ENCODE results near the gene M1AP.

The M1AP gene

GRCh38 chr2:74648009-74648443 is at the start of gene M1AP:
M1AP (minus strand) TSS chr2:74648330; CDS start chr2:74640275, 8,055 bp downstream.
- peaks cover 6% of the 10 kb centered on the region for H3K4me1 Mint-ChIP-seq (ENCODE audit: low read depth)
- peaks cover 26% of the 10 kb centered on the region for H3K27me3 Mint-ChIP-seq (ENCODE audit: low read depth)
- no peak for DNase-seq (ENCODE audit: low spot score)
- H3K9me3 Mint-ChIP-seq, result no peaks in the 10 kb centered on the region
- H3K4me3 Mint-ChIP-seq, result no peak within 1 kb of the TSS
- no peak within 1 kb of the TSS for H3K27ac Mint-ChIP-seq
- H3K36me3 Mint-ChIP-seq (ENCODE audit: low read depth), result peaks cover 2% of the 10 kb centered on the region

GRCh38 chr2:74696829-74697228 is 48.7 kb upstream of the M1AP start:
- peaks cover 21% of the 10 kb centered on the region for H3K27me3 Mint-ChIP-seq (ENCODE audit: low read depth)
- no peaks in the 10 kb centered on the region for H3K4me1 Mint-ChIP-seq (ENCODE audit: low read depth)
- no peaks in the 10 kb centered on the region for H3K36me3 Mint-ChIP-seq (ENCODE audit: low read depth)
- no peak for DNase-seq (ENCODE audit: low spot score)
- no peak overlapping the region for H3K4me3 Mint-ChIP-seq
- H3K27ac Mint-ChIP-seq, result no peak overlapping the region
- H3K9me3 Mint-ChIP-seq, result no peaks in the 10 kb centered on the region

- Mint-ChIP-seq H3K4me1 (ENCODE audit: low read depth) (no peaks in the 10 kb centered on the region), H3K36me3 (ENCODE audit: low read depth) (no peaks in the 10 kb centered on the region), H3K27ac (no peak overlapping the region), H3K9me3 (no peaks in the 10 kb centered on the region), H3K4me3 (no peak overlapping the region), H3K27me3 (ENCODE audit: low read depth) (peaks cover 22% of the 10 kb centered on the region)
- no peak for DNase-seq (ENCODE audit: low spot score)
Observed at GRCh38 chr2:74695663-74696062, 47.5 kb upstream of the M1AP start.

GRCh38 chr2:74694281-74694680 is 46.2 kb upstream of the M1AP start:
- Mint-ChIP-seq H3K4me1 (ENCODE audit: low read depth) (no peaks in the 10 kb centered on the region), H3K36me3 (ENCODE audit: low read depth) (no peaks in the 10 kb centered on the region)

GRCh38 chr2:74693668-74694067 is 45.5 kb upstream of the M1AP start:
- no peak overlapping the region for H3K27ac Mint-ChIP-seq
- peaks cover 14% of the 10 kb centered on the region for H3K27me3 Mint-ChIP-seq (ENCODE audit: low read depth)
- no peak for DNase-seq (ENCODE audit: low spot score)
- H3K36me3 Mint-ChIP-seq (ENCODE audit: low read depth), result no peaks in the 10 kb centered on the region
- H3K9me3 Mint-ChIP-seq, result no peaks in the 10 kb centered on the region
- H3K4me3 Mint-ChIP-seq, result no peak overlapping the region
- H3K4me1 Mint-ChIP-seq (ENCODE audit: low read depth), result no peaks in the 10 kb centered on the region

More at GRCh38 chr2:74694281-74694680, 46.2 kb upstream of the M1AP start:
- Mint-ChIP-seq H3K27ac (no peak overlapping the region), H3K9me3 (no peaks in the 10 kb centered on the region), H3K27me3 (ENCODE audit: low read depth) (peaks cover 16% of the 10 kb centered on the region), H3K4me3 (no peak overlapping the region)
- DNase-seq (ENCODE audit: low spot score), result no peak

GRCh38 chr2:74693213-74693612 is 45.1 kb upstream of the M1AP start:
- no peak for DNase-seq (ENCODE audit: low spot score)
- no peaks in the 10 kb centered on the region for H3K36me3 Mint-ChIP-seq (ENCODE audit: low read depth)
- H3K27me3 Mint-ChIP-seq (ENCODE audit: low read depth), result peaks cover 14% of the 10 kb centered on the region
- H3K4me1 Mint-ChIP-seq (ENCODE audit: low read depth), result no peaks in the 10 kb centered on the region
- no peak overlapping the region for H3K27ac Mint-ChIP-seq
- H3K4me3 Mint-ChIP-seq, result no peak overlapping the region
- H3K9me3 Mint-ChIP-seq, result no peaks in the 10 kb centered on the region

- no peak for DNase-seq (ENCODE audit: low spot score)
- no peak overlapping the region for H3K27ac Mint-ChIP-seq
- H3K27me3 Mint-ChIP-seq (ENCODE audit: low read depth), result peaks cover 14% of the 10 kb centered on the region
- H3K4me1 Mint-ChIP-seq (ENCODE audit: low read depth), result no peaks in the 10 kb centered on the region
- no peaks in the 10 kb centered on the region for H3K9me3 Mint-ChIP-seq
- H3K4me3 Mint-ChIP-seq, result no peak overlapping the region
- H3K36me3 Mint-ChIP-seq (ENCODE audit: low read depth), result no peaks in the 10 kb centered on the region
Observed at GRCh38 chr2:74691929-74692328, 43.8 kb upstream of the M1AP start.

- H3K4me1 Mint-ChIP-seq (ENCODE audit: low read depth), result no peaks in the 10 kb centered on the region
- no peak overlapping the region for H3K4me3 Mint-ChIP-seq
- DNase-seq (ENCODE audit: low spot score), result no peak
- H3K27ac Mint-ChIP-seq, result no peak overlapping the region
- H3K9me3 Mint-ChIP-seq, result no peaks in the 10 kb centered on the region
- H3K36me3 Mint-ChIP-seq (ENCODE audit: low read depth), result no peaks in the 10 kb centered on the region
- peaks cover 14% of the 10 kb centered on the region for H3K27me3 Mint-ChIP-seq (ENCODE audit: low read depth)
Observed at GRCh38 chr2:74690571-74690970, 42.4 kb upstream of the M1AP start.

GRCh38 chr2:74689671-74690070 is 41.5 kb upstream of the M1AP start:
- H3K36me3 Mint-ChIP-seq (ENCODE audit: low read depth), result no peaks in the 10 kb centered on the region
- DNase-seq (ENCODE audit: low spot score), result no peak
- H3K4me3 Mint-ChIP-seq, result no peak overlapping the region
- peaks cover 11% of the 10 kb centered on the region for H3K27me3 Mint-ChIP-seq (ENCODE audit: low read depth)
- H3K9me3 Mint-ChIP-seq, result no peaks in the 10 kb centered on the region
- H3K4me1 Mint-ChIP-seq (ENCODE audit: low read depth), result no peaks in the 10 kb centered on the region
- H3K27ac Mint-ChIP-seq, result no peak overlapping the region

- Mint-ChIP-seq H3K4me3 (no peak overlapping the region), H3K27me3 (ENCODE audit: low read depth) (peaks cover 9% of the 10 kb centered on the region), H3K4me1 (ENCODE audit: low read depth) (no peaks in the 10 kb centered on the region), H3K27ac (no peak overlapping the region), H3K9me3 (no peaks in the 10 kb centered on the region), H3K36me3 (ENCODE audit: low read depth) (no peaks in the 10 kb centered on the region)
- DNase-seq (ENCODE audit: low spot score), result no peak
Observed at GRCh38 chr2:74688881-74689280, 40.8 kb upstream of the M1AP start.

- no peaks in the 10 kb centered on the region for H3K4me1 Mint-ChIP-seq (ENCODE audit: low read depth)
- H3K36me3 Mint-ChIP-seq (ENCODE audit: low read depth), result no peaks in the 10 kb centered on the region
- no peak overlapping the region for H3K27ac Mint-ChIP-seq
- H3K4me3 Mint-ChIP-seq, result no peak overlapping the region
- no peaks in the 10 kb centered on the region for H3K9me3 Mint-ChIP-seq
- no peak for DNase-seq (ENCODE audit: low spot score)
- no peaks in the 10 kb centered on the region for H3K27me3 Mint-ChIP-seq (ENCODE audit: low read depth)
Observed at GRCh38 chr2:74685408-74685807, 37.3 kb upstream of the M1AP start.

GRCh38 chr2:74682501-74682900 is 34.4 kb upstream of the M1AP start:
- no peaks in the 10 kb centered on the region for H3K27me3 Mint-ChIP-seq (ENCODE audit: low read depth)
- no peak overlapping the region for H3K27ac Mint-ChIP-seq
- H3K4me1 Mint-ChIP-seq (ENCODE audit: low read depth), result no peaks in the 10 kb centered on the region
- no peaks in the 10 kb centered on the region for H3K36me3 Mint-ChIP-seq (ENCODE audit: low read depth)
- no peaks in the 10 kb centered on the region for H3K9me3 Mint-ChIP-seq
- H3K4me3 Mint-ChIP-seq, result no peak overlapping the region
- no peak for DNase-seq (ENCODE audit: low spot score)

- Mint-ChIP-seq H3K27ac (no peak overlapping the region), H3K4me3 (no peak overlapping the region), H3K4me1 (ENCODE audit: low read depth) (no peaks in the 10 kb centered on the region), H3K36me3 (ENCODE audit: low read depth) (no peaks in the 10 kb centered on the region), H3K9me3 (no peaks in the 10 kb centered on the region), H3K27me3 (ENCODE audit: low read depth) (no peaks in the 10 kb centered on the region)
- DNase-seq (ENCODE audit: low spot score), result no peak
Observed at GRCh38 chr2:74679615-74680014, 31.5 kb upstream of the M1AP start.

GRCh38 chr2:74676331-74676730 is 28.2 kb upstream of the M1AP start:
- H3K36me3 Mint-ChIP-seq (ENCODE audit: low read depth), result no peaks in the 10 kb centered on the region
- H3K9me3 Mint-ChIP-seq, result no peaks in the 10 kb centered on the region
- no peak overlapping the region for H3K4me3 Mint-ChIP-seq
- H3K4me1 Mint-ChIP-seq (ENCODE audit: low read depth), result no peaks in the 10 kb centered on the region
- no peak overlapping the region for H3K27ac Mint-ChIP-seq
- H3K27me3 Mint-ChIP-seq (ENCODE audit: low read depth), result no peaks in the 10 kb centered on the region
- no peak for DNase-seq (ENCODE audit: low spot score)

GRCh38 chr2:74675090-74675489 is 27.0 kb upstream of the M1AP start:
- Mint-ChIP-seq H3K27me3 (ENCODE audit: low read depth) (no peaks in the 10 kb centered on the region), H3K9me3 (no peaks in the 10 kb centered on the region), H3K4me3 (no peak overlapping the region), H3K36me3 (ENCODE audit: low read depth) (no peaks in the 10 kb centered on the region), H3K27ac (no peak overlapping the region), H3K4me1 (ENCODE audit: low read depth) (no peaks in the 10 kb centered on the region)
- DNase-seq (ENCODE audit: low spot score), result no peak

All from T-helper 2 cell treated with Interferon-gamma antibody and Interleukin-4, amounts not matched to agents 5 μg/mL and 100 μg/mL, for 36 hours (primary cell).